GM19324 (cell line): Measurements from ENCODE around the gene SLC6A6.

Source experiments
- ATAC-seq: cut with Tn5 transposase; IDR thresholded peaks from one replicate; pipeline ENCODE4 v1.9.1; 2021; ENCODE audit warnings: mild to moderate bottlenecking, moderate library complexity; ENCODE audit not compliant: unreplicated experiment, low FRiP score

The SLC6A6 gene

GRCh38 chr3:14461748-14462324 is 59.4 kb downstream of the SLC6A6 start:
- no peak for ATAC-seq

- ATAC-seq, result no peak
Observed at GRCh38 chr3:14462738-14463137, 60.3 kb downstream of the SLC6A6 start.

- no peak for ATAC-seq
Observed at GRCh38 chr3:14463330-14464140, 61.1 kb downstream of the SLC6A6 start.

- ATAC-seq, result no peak
Observed at GRCh38 chr3:14464141-14464465, 61.7 kb downstream of the SLC6A6 start.

GRCh38 chr3:14464521-14464920 is 62.1 kb downstream of the SLC6A6 start:
- ATAC-seq, result no peak

- no peak for ATAC-seq
Observed at GRCh38 chr3:14465425-14465824, 63.0 kb downstream of the SLC6A6 start.

- ATAC-seq, result no peak
Observed at GRCh38 chr3:14466179-14466903, 63.9 kb downstream of the SLC6A6 start.

GRCh38 chr3:14467814-14468620 is 65.6 kb downstream of the SLC6A6 start:
- ATAC-seq, result no peak

GRCh38 chr3:14468621-14468981 is 66.2 kb downstream of the SLC6A6 start:
- no peak for ATAC-seq

- ATAC-seq, result no peak
Observed at GRCh38 chr3:14470461-14470860, 68.1 kb downstream of the SLC6A6 start.

- no peak for ATAC-seq
Observed at GRCh38 chr3:14471016-14471415, 68.6 kb downstream of the SLC6A6 start.

- no peak for ATAC-seq
Observed at GRCh38 chr3:14471690-14472089, 69.3 kb downstream of the SLC6A6 start.

- ATAC-seq, result no peak
Observed at GRCh38 chr3:14472471-14473351, 70.3 kb downstream of the SLC6A6 start.

- ATAC-seq, result no peak
Observed at GRCh38 chr3:14473411-14473891, 71.0 kb downstream of the SLC6A6 start.

GRCh38 chr3:14474363-14475081 is 72.1 kb downstream of the SLC6A6 start:
- no peak for ATAC-seq

- ATAC-seq, result no peak
Observed at GRCh38 chr3:14475621-14476020, 73.2 kb downstream of the SLC6A6 start.

- no peak for ATAC-seq
Observed at GRCh38 chr3:14476583-14477265, 74.3 kb downstream of the SLC6A6 start.

- no peak for ATAC-seq
Observed at GRCh38 chr3:14477311-14477935, 75.0 kb downstream of the SLC6A6 start.
